IMR-90 (cell line): Measurements from ENCODE around the gene SV2A. TPM values are rescaled to one million over a fixed set of nuclear protein-coding genes. Genes with fewer than 3 reads are reported as not detected.
A peak's percentile ranks its signal among the peaks of the same experiment; 100 is the strongest.

Experiments used
- ATAC-seq: fragments of 200-7000 bp; cut with Tn5 transposase; 2 replicates; pipeline ENCODE4 v1.9.1; 2020; ENCODE audit warnings: low read depth, mild to moderate bottlenecking, moderate library complexity
- BruUV-seq: library from RNA; stranded (reverse); fragments of 400-500 nt; replicated peaks from 2 replicates; lab custom pipeline; 2021; lab: Mats Ljungman, UMichigan
- CTCF ChIA-PET: fragments of 300-600 bp; formaldehyde crosslinking; extraction: SDS; loops from one replicate; lab custom pipeline; 2021; ENCODE audit warnings: antibody characterized with exemption; lab: Yijun Ruan, JAX
- POLR2A ChIA-PET: fragments of 300-600 bp; sonication (Branson Sonifier 250); formaldehyde crosslinking; loops from one replicate; lab custom pipeline; 2022; ENCODE audit warnings: antibody characterized with exemption; ENCODE audit not compliant: unreplicated experiment; lab: Charles Lee
- DNase-seq: peaks from one replicate; pipeline ENCODE4 v3.0.0; 2013
- H2AFZ ChIP-seq: replicated peaks from 2 replicates; pipeline ENCODE3; 2013; ENCODE audit warnings: low read length, mild to moderate bottlenecking; ENCODE audit not compliant: poor library complexity
- H2AK5ac ChIP-seq: 2 replicates; pipeline ENCODE4 v1.6.1; 2013; ENCODE audit warnings: low read depth, low read length, inconsistent platforms
- H2AK9ac ChIP-seq: replicated peaks from 2 replicates; pipeline ENCODE3; 2013; ENCODE audit warnings: mild to moderate bottlenecking, low read depth, low read length, moderate library complexity; ENCODE audit not compliant: poor library complexity
- H2BK120ac ChIP-seq: 2 replicates; pipeline ENCODE4 v1.6.1; 2013; ENCODE audit warnings: low read depth, low read length, inconsistent platforms
- H2BK15ac ChIP-seq: 3 replicates; pipeline ENCODE4 v1.6.1; 2013; ENCODE audit warnings: low read depth, low read length, inconsistent platforms
- H2BK20ac ChIP-seq: 2 replicates; pipeline ENCODE4 v1.6.1; 2013; ENCODE audit warnings: low read depth, mild to moderate bottlenecking, inconsistent platforms, low read length, moderate library complexity
- H2BK5ac ChIP-seq: 2 replicates; pipeline ENCODE4 v1.6.1; 2013; ENCODE audit warnings: mild to moderate bottlenecking, low read depth, low read length, inconsistent platforms; ENCODE audit not compliant: poor library complexity, severe bottlenecking
- H3K14ac ChIP-seq: replicated peaks from 2 replicates; pipeline ENCODE4 v1.6.1; 2013; ENCODE audit warnings: low read depth, low read length, inconsistent platforms
- H3K18ac ChIP-seq: 2 replicates; pipeline ENCODE4 v1.6.1; 2013; ENCODE audit warnings: low read depth, low read length, control low read depth
- H3K23ac ChIP-seq: 2 replicates; pipeline ENCODE4 v1.6.1; 2013; ENCODE audit warnings: low read depth, low read length, inconsistent platforms
- H3K27ac ChIP-seq: 2 replicates; pipeline ENCODE4 v1.5.1; 2013; ENCODE audit warnings: mild to moderate bottlenecking, control low read depth, low read length; ENCODE audit not compliant: insufficient read depth
- H3K27me3 ChIP-seq: 2 replicates; pipeline ENCODE4 v1.6.1; 2013; ENCODE audit warnings: low read length; ENCODE audit not compliant: control insufficient read depth, insufficient read depth
- H3K36me3 ChIP-seq: 2 replicates; pipeline ENCODE4 v1.6.1; 2013; ENCODE audit warnings: low read length, mixed read lengths; ENCODE audit not compliant: control insufficient read depth, insufficient read depth
- H3K4ac ChIP-seq: 2 replicates; pipeline ENCODE4 v1.6.1; 2013; ENCODE audit warnings: low read depth, low read length, inconsistent platforms
- H3K4me1 ChIP-seq: 2 replicates; pipeline ENCODE4 v1.6.1; 2013; ENCODE audit warnings: low read length, mixed read lengths; ENCODE audit not compliant: control insufficient read depth, insufficient read depth
- H3K4me2 ChIP-seq: 2 replicates; pipeline ENCODE4 v1.6.1; 2013; ENCODE audit warnings: low read depth, mild to moderate bottlenecking, control low read depth, low read length, moderate library complexity
- H3K4me3 ChIP-seq: 2 replicates; pipeline ENCODE4 v1.5.1; 2013; ENCODE audit warnings: low read depth, mild to moderate bottlenecking, control low read depth, low read length, moderate library complexity; ENCODE audit not compliant: insufficient read depth
- H3K56ac ChIP-seq: 2 replicates; pipeline ENCODE4 v1.6.1; 2013; ENCODE audit warnings: low read length, inconsistent platforms; ENCODE audit not compliant: insufficient read depth; ENCODE audit errors: extremely low read depth
- H3K79me1 ChIP-seq, 2 experiments: 2 replicates each; pipeline ENCODE4 v1.6.1; 2013; ENCODE audit warnings: low read length in 2 of 2, inconsistent platforms in 1 of 2, low read depth in 1 of 2
- H3K9ac ChIP-seq: 2 replicates; pipeline ENCODE4 v1.6.1; 2013; ENCODE audit warnings: low read depth, low read length, control low read depth
- H3K9me1 ChIP-seq: 2 replicates; pipeline ENCODE4 v1.6.1; 2013; ENCODE audit warnings: low read length, inconsistent platforms; ENCODE audit not compliant: insufficient read depth
- H3K9me3 ChIP-seq: 2 replicates; pipeline ENCODE4 v1.6.1; 2013; ENCODE audit warnings: low read length; ENCODE audit not compliant: control insufficient read depth, insufficient read depth
- H4K20me1 ChIP-seq: 2 replicates; pipeline ENCODE4 v1.6.1; 2013; ENCODE audit warnings: low read length, inconsistent platforms; ENCODE audit not compliant: insufficient read depth
- H4K5ac ChIP-seq: 2 replicates; pipeline ENCODE4 v1.6.1; 2013; ENCODE audit warnings: mild to moderate bottlenecking, low read depth, low read length, control low read depth
- H4K8ac ChIP-seq, 2 experiments: 2 replicates each; pipeline ENCODE4 v1.6.1; 2013; ENCODE audit warnings: low read depth in 2 of 2, low read length in 2 of 2, control low read depth in 1 of 2, inconsistent platforms in 1 of 2
- H4K91ac ChIP-seq: 2 replicates; pipeline ENCODE4 v1.6.1; 2013; ENCODE audit warnings: low read depth, low read length, inconsistent platforms; ENCODE audit not compliant: insufficient read depth
- CEBPB ChIP-seq: IDR thresholded peaks from 2 replicates; pipeline ENCODE4 v1.6.1; 2012; ENCODE audit warnings: low read depth, low read length, improper control_type of control experiment
- ELK1 ChIP-seq: fragments of 150-350 bp; IDR thresholded peaks from 2 replicates; pipeline ENCODE4 v1.6.1; 2016; ENCODE audit warnings: low read depth, mild to moderate bottlenecking, low read length, moderate library complexity, borderline replicate concordance
- MAZ ChIP-seq: IDR thresholded peaks from 2 replicates; pipeline ENCODE4 v1.6.1; 2012; ENCODE audit warnings: low read depth, mild to moderate bottlenecking, low read length, improper control_type of control experiment, moderate library complexity, borderline replicate concordance
- WGBS, 2 experiments: methylation state at CpG; one replicate each; pipeline versions ENCODE4 v1.1.5 to v1.1.7; 2013; ENCODE audit warnings: missing lambda C conversion rate in 2 of 2; ENCODE audit not compliant: insufficient read length in 1 of 2; ENCODE audit errors: extremely low coverage in 2 of 2; 5-methylcytosine and 5-hydroxymethylcytosine counted together
- dilution Hi-C: fragments of 300-500 bp; cut with HindIII; formaldehyde crosslinking; loops from one replicate; pipeline ENCODE4 v1.14.3; 2018; ENCODE audit warnings: low sequenced_read_pairs; ENCODE audit not compliant: unreplicated experiment
- in situ Hi-C: fragments of 300-500 bp; cut with MboI; formaldehyde crosslinking; loops from 3 replicates; pipeline ENCODE4 v1.14.3; 2019; ENCODE audit warnings: low sequenced_read_pairs, inconsistent platforms, mixed read lengths
- intact Hi-C: fragments of 100-400 bp; cut with micrococcal nuclease; formaldehyde crosslinking; loops from 2 replicates; pipeline ENCODE4 v1.10.0; 2022
- polyA plus RNA-seq, 3 experiments: library from polyadenylated mRNA; depleted of rRNA; stranded (reverse); fragments of >200 nt; gene quantifications; 2 replicates each; pipeline ENCODE4 v1.2.3, GENCODE V29; 2012; ENCODE audit warnings: low replicate concordance in 1 of 3
- total RNA-seq: library from RNA; depleted of rRNA; stranded (reverse); fragments of >200 nt; gene quantifications from 2 replicates; pipeline ENCODE4 v1.2.3, GENCODE V29; 2012

SV2A gene
- total and polyA plus RNA-seq, 2 of the 4 experiments (the other 2 are of a cell fraction), result 15.4 to 19.6 TPM

DNA sequence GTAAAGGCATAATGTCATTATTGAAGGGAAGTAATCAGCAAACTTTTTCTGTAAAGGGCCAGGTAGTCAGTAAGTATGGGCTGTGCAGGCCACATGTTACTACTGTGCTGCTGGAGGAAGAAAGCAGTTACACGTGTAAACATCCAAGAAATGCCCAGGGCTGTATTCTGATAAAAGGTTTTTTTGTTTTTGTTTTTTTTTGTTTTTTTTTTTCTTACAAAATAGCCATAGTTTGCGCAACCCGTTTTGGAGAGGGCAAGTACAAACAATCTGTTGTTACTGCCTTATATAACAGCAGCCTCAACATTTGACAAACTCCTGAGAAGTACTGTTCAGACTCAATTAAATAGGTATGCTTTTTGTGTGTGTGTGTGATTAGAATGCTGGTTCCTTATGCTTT, 45.7 kb upstream of the SV2A start:
- BruUV-seq, result no TSS peak
- no peak overlapping the region for H3K23ac ChIP-seq
- H3K36me3 ChIP-seq, result peaks cover 35% of the 10 kb centered on the region
- H4K8ac ChIP-seq, result no peak overlapping the region
- H4K91ac ChIP-seq, result no peak overlapping the region
- intact Hi-C loops, result loop anchor here (2.0 to 5.0 kb wide), 3 partner anchors 47 to 205 kb away; partner anchors contain the start of genes OTUD7B and VPS45
- no peak overlapping the region for H3K4ac ChIP-seq
- no peak overlapping the region for H3K56ac ChIP-seq
- no peak overlapping the region for H2AK9ac ChIP-seq
- WGBS, 2 experiments, result no CpG with 5 or more reads among the region's 3 CpGs
- no peak overlapping the region for H3K4me3 ChIP-seq
- H2AK5ac ChIP-seq, result no peak overlapping the region
- H3K27ac ChIP-seq, result no peak overlapping the region
- peaks cover 5% of the 10 kb centered on the region for H3K4me1 ChIP-seq
- ATAC-seq (no peak), DNase-seq (no peak)
- ChIA-PET CTCF (interaction anchor here (1.1 to 1.2 kb wide), 2 partner anchors 47 to 90 kb away, joined by 4 to 6 read pairs; partner anchors contain the start of gene OTUD7B), POLR2A (no interaction called here)
- H4K20me1 ChIP-seq, result no peaks in the 10 kb centered on the region; the same call in 1 of the 2 replicates
- H2BK120ac ChIP-seq, result no peak overlapping the region
- H3K9me1 ChIP-seq, result peaks cover 7% of the 10 kb centered on the region
- H2AFZ ChIP-seq, result no peak overlapping the region
- no peak overlapping the region for H3K9ac ChIP-seq
- TF ChIP-seq ELK1 (no peak), CEBPB (peak; percentile 50; the same call in 1 of the 2 replicates), MAZ (no peak)
- H3K14ac ChIP-seq, result no peak overlapping the region
- H2BK15ac ChIP-seq, result no peak overlapping the region
- in situ Hi-C loops, result loop anchor here (5.0 kb wide), 2 partner anchors 89 to 204 kb away; no protein-coding TSS in a partner anchor
- H3K4me2 ChIP-seq, result no peak overlapping the region
- dilution Hi-C loops, result no loop called here
- peaks cover 15 to 38% of the 10 kb centered on the region in 2 experiments for H3K79me1 ChIP-seq
- no peak overlapping the region for H3K18ac ChIP-seq
- H2BK20ac ChIP-seq, result no peak overlapping the region
- no peaks in the 10 kb centered on the region for H3K9me3 ChIP-seq
- no peak overlapping the region for H4K5ac ChIP-seq
- H2BK5ac ChIP-seq, result no peak overlapping the region
- no peaks in the 10 kb centered on the region for H3K27me3 ChIP-seq
